ENCODE data around the gene CAVIN1. TPM values are rescaled to one million over a fixed set of nuclear protein-coding genes. Genes with fewer than 3 reads are reported as not detected.

The CAVIN1 gene
- total and polyA plus RNA-seq, 2 donors (not counting 3 experiments of a cell fraction or from before 2014, with no cell fraction given) = 303 to 663 TPM

DNA sequence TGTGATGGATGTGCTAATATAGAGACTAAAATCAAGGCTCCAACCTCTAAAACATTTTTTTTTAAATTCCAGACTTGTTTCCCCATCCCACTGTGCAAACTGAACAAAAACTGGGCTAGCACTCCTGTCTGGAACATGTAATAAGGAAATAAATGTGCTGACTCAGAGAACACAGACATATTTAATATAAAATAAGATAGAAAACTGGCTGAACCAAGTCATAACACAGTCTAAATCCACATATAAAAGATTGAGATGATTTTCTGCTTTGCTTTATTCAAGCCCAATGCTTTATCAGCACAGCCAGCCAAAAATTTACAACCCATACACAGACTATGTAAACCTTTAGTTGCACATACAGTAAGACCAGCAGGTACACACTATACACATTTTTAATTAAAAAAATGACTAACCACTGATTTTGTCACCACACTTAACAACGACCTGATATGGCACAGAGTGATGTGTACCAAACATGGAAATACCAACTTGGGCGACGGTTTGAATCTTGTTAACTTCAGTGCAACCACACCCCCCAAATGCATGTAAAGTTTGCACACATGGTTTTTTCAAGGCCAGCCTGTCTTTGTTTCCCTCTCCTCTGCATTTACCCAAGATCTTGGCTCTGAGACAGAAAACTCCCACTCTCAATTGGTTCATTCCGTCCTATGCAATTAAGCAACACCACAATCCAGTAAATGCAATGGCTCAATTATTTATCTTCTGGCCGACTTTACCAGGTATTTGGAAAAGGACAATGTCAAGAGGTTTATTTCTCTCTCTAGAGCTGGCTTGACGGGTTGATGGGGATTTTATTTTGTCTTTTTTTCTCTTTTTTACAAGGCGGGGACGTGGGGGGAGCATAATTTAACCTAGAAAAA, 36.0 kb downstream of the CAVIN1 start:
- peak overlapping the region; percentile 98 for H3K4me2 ChIP-seq (ENCODE audit: insufficient read depth, low read length)
- H2AFZ ChIP-seq (ENCODE audit: low read depth, low read length) = no peak overlapping the region
- no peaks in the 10 kb centered on the region for H3K27me3 ChIP-seq (ENCODE audit: control insufficient read depth in 2 of 2, insufficient read depth in 2 of 2, low read length in 2 of 2)
- H3K27ac ChIP-seq (ENCODE audit: insufficient read depth, low read depth, low read length) = peak overlapping the region; percentile 74
- H3K79me2 ChIP-seq (ENCODE audit: control insufficient read depth, insufficient read depth, low read length) = peaks cover 52% of the 10 kb centered on the region
- peaks cover 5% of the 10 kb centered on the region for H4K20me1 ChIP-seq (replicated peaks; ENCODE audit: control insufficient read depth, extremely low read depth, insufficient read depth, low read length)
- BruUV-seq (replicated peaks) = TSS peak; percentile 41
- DNase-seq (ENCODE audit: low read depth, low spot score) = peak; percentile 64
- intact Hi-C loops (cut with micrococcal nuclease) (loop anchor here (1.0 to 5.0 kb wide), 2 partner anchors 8 to 40 kb away; no protein-coding TSS in a partner anchor), dilution Hi-C loops (cut with MboI; ENCODE audit: extremely low pct_ligation_motif_present, low sequenced_read_pairs) (no loop called here)
- no peak for TF ChIP-seq POLR2AphosphoS5 (IDR thresholded peaks at IDR 0.05; ENCODE audit: insufficient read depth, low read depth, low read length)
- TF ChIP-seq POLR2A (IDR thresholded peaks at IDR 0.05; ENCODE audit: low read depth, low read length) = no peak
- TF ChIP-seq FOS (IDR thresholded peaks at IDR 0.05; ENCODE audit: borderline replicate concordance, insufficient read depth, low read length) = no peak
- H3K36me3 ChIP-seq (ENCODE audit: control insufficient read depth in 2 of 2, extremely low read depth in 1 of 2, insufficient read depth in 2 of 2, low read length in 2 of 2) = no peaks in the 10 kb centered on the region
- H3K9me3 ChIP-seq (replicated peaks; ENCODE audit: control insufficient read depth, insufficient read depth, low read length) = no peaks in the 10 kb centered on the region
- H3K4me3 ChIP-seq (replicated peaks in 1 of 3; ENCODE audit: insufficient read depth in 1 of 3, low read depth in 1 of 3, low read length in 3 of 3) = peak overlapping the region; percentile 41 to 89 (median 55)
- POLR2A ChIA-PET = no interaction called here
- CTCF ChIA-PET = interaction anchor here (1.0 to 1.6 kb wide), 2 partner anchors 58 to 75 kb away, joined by 4 to 8 read pairs; no protein-coding TSS in a partner anchor
- peak; percentile 63 for FAIRE-seq
- peak overlapping the region; percentile 85 for H3K9ac ChIP-seq (replicated peaks; ENCODE audit: extremely low read depth, insufficient read depth, low read length)
- peaks cover 21% of the 10 kb centered on the region for H3K4me1 ChIP-seq (ENCODE audit: control insufficient read depth, extremely low read depth, insufficient read depth, low read length)
- H3K9me1 ChIP-seq (replicated peaks; ENCODE audit: control insufficient read depth, extremely low read depth, insufficient read depth, low read length) = no peaks in the 10 kb centered on the region

DNA sequence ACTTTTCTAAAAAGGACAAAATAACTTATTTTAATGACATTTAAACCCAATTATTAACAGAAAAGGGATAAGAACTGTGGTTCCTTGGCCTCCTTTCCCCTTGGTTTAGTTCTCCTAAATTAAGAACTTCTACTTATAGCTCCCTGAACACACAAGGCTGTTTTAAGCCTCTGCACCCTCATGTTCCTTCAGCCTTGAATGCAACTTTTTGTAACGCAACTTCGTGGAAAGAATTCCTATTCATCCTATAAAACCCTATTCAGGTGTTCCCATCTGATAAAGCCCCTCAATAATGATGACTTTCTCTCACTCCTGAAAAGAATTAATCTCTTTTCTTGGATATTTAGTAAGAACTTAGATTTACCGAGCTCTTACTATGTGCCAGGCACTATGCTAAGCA, 41.2 kb downstream of the CAVIN1 start:
- BruUV-seq (replicated peaks) = no TSS peak
- ChIA-PET POLR2A (no interaction called here), CTCF (interaction anchor here (1.0 kb wide), 1 partner anchor 24 kb away, joined by 4 read pairs; no protein-coding TSS in a partner anchor)
- Histone ChIP-seq H3K9ac (replicated peaks; ENCODE audit: extremely low read depth, insufficient read depth, low read length) (no peak overlapping the region), H3K79me2 (ENCODE audit: control insufficient read depth, insufficient read depth, low read length) (peaks cover 84% of the 10 kb centered on the region), H3K27ac (ENCODE audit: insufficient read depth, low read depth, low read length) (no peak overlapping the region), H3K9me1 (replicated peaks; ENCODE audit: control insufficient read depth, extremely low read depth, insufficient read depth, low read length) (no peaks in the 10 kb centered on the region), H3K4me2 (ENCODE audit: insufficient read depth, low read length) (no peak overlapping the region), H3K36me3 (ENCODE audit: control insufficient read depth in 2 of 2, extremely low read depth in 1 of 2, insufficient read depth in 2 of 2, low read length in 2 of 2) (no peaks in the 10 kb centered on the region), H3K4me3 (replicated peaks in 1 of 3; ENCODE audit: insufficient read depth in 1 of 3, low read depth in 1 of 3, low read length in 3 of 3) (no peak overlapping the region), H4K20me1 (replicated peaks; ENCODE audit: control insufficient read depth, extremely low read depth, insufficient read depth, low read length) (peaks cover 8% of the 10 kb centered on the region), H3K9me3 (replicated peaks; ENCODE audit: control insufficient read depth, insufficient read depth, low read length) (no peaks in the 10 kb centered on the region), H3K27me3 (ENCODE audit: control insufficient read depth in 2 of 2, insufficient read depth in 2 of 2, low read length in 2 of 2) (no peaks in the 10 kb centered on the region), H3K4me1 (ENCODE audit: control insufficient read depth, extremely low read depth, insufficient read depth, low read length) (peaks cover 20% of the 10 kb centered on the region), H2AFZ (ENCODE audit: low read depth, low read length) (no peak overlapping the region)
- FAIRE-seq (no peak), DNase-seq (ENCODE audit: low read depth, low spot score) (no peak)
- no peak for TF ChIP-seq FOS (IDR thresholded peaks at IDR 0.05; ENCODE audit: borderline replicate concordance, insufficient read depth, low read length)
- TF ChIP-seq, protein P1, sequence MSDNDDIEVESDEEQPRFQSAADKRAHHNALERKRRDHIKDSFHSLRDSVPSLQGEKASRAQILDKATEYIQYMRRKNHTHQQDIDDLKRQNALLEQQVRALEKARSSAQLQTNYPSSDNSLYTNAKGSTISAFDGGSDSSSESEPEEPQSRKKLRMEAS (IDR thresholded peaks at IDR 0.05; ENCODE audit: insufficient read depth, insufficient read length) = no peak
- no peak for TF ChIP-seq GATA2 (IDR thresholded peaks at IDR 0.05; ENCODE audit: insufficient read depth, insufficient read length, low read depth, low read length)
- no peak for TF ChIP-seq MYC (IDR thresholded peaks at IDR 0.05; ENCODE audit: low read depth, low read length)
- no peak for TF ChIP-seq JUN (IDR thresholded peaks at IDR 0.05; ENCODE audit: borderline replicate concordance, insufficient read depth, insufficient read length, low read depth)
- dilution Hi-C loops (cut with MboI; ENCODE audit: extremely low pct_ligation_motif_present, low sequenced_read_pairs) = no loop called here
- intact Hi-C loops (cut with micrococcal nuclease) = no loop called here

Measured in endothelial cell of umbilical vein (primary cell).